K562 treated with DMSO at 1 percent for 24 hours (cell line): ENCODE data around the gene TRIM43. TPM values are rescaled to one million over a fixed set of nuclear protein-coding genes. Genes with fewer than 3 reads are reported as not detected.

Experiments
- total RNA-seq: library from RNA; unstranded; fragments of 300-600 nt; gene quantifications from 2 replicates; pipeline ENCODE4 v1.2.3, GENCODE V29; 2022; ENCODE audit warnings: low read depth; ENCODE audit not compliant: insufficient read depth

The TRIM43 gene
- not detected in 2 replicates for total RNA-seq

DNA sequence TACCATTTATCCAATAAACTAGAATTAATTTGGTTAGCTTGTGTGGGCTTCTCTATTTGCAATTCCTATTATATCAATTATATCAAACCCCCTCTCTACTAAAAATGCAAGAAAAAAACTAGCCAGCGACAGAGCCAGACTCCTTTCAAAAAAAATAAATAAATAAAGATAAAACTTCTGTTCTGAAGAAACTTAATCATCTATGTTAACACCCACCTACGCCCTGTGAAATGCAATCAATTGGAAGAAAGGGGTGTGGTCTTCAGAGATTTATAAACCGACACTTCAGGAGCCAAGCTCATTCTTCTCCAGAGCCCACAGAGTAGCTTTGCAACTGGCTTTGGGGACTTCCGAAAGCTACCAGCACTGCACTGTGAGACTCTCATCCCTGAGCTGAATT is at the start of gene TRIM43:
TRIM43 (plus strand) TSS at position 301 of the 400 bp plus-strand sequence. CDS start 2,023 bp downstream, outside the sequence.

Other genes with a start within 250 kb of the TRIM43 start
- gene FAHD2A, start 189.3 kb upstream of the TRIM43 start, total RNA-seq = 35.0 and 40.0 TPM in 2 replicates
- not detected in 2 replicates for gene TRIM43B, start 107.2 kb upstream of the TRIM43 start, total RNA-seq